KG1 (cell line): ENCODE data around the gene GTF3C6.
A peak's percentile ranks its signal among the peaks of the same experiment; 100 is the strongest.
"Not testable (repeated sequence)": the region's sequence is repeated elsewhere in the genome, so short reads cannot be mapped to it uniquely, and the experiment has no call there.

Experiments used
- DNase-seq: peaks from one replicate; lab custom pipeline; 2025; lab: John Stamatoyannopoulos, UW

GTF3C6 gene

GRCh38 chr6:110958329-110959192, at the start of gene GTF3C6:
Gene GTF3C6, plus strand, starts transcription at chr6:110958706. Its CDS starts 64 bp downstream, at chr6:110958770.
- peak; percentile 91 for DNase-seq

GRCh38 chr6:110930781-110931180, 27.7 kb upstream of the GTF3C6 start:
- no peak for DNase-seq

GRCh38 chr6:110933912-110934311, 24.6 kb upstream of the GTF3C6 start:
- no peak for DNase-seq

- DNase-seq: no peak
Observed at GRCh38 chr6:110934381-110934898, 24.1 kb upstream of the GTF3C6 start.

GRCh38 chr6:110935171-110935570, 23.3 kb upstream of the GTF3C6 start:
- no peak for DNase-seq

- DNase-seq: no peak
Observed at GRCh38 chr6:110938171-110938570, 20.3 kb upstream of the GTF3C6 start.

GRCh38 chr6:110939429-110940200, 18.9 kb upstream of the GTF3C6 start:
- peak; percentile 41 for DNase-seq

- DNase-seq: peak; percentile 43
Observed at GRCh38 chr6:110944681-110945151, 13.8 kb upstream of the GTF3C6 start.

GRCh38 chr6:110946498-110946897, 12.0 kb upstream of the GTF3C6 start:
- DNase-seq: no peak

GRCh38 chr6:110949679-110950285, 8.7 kb upstream of the GTF3C6 start:
- DNase-seq: peak; percentile 44

- DNase-seq: no peak
Observed at GRCh38 chr6:110950440-110950839, 8.1 kb upstream of the GTF3C6 start.

- no peak for DNase-seq
Observed at GRCh38 chr6:110951008-110951407, 7.5 kb upstream of the GTF3C6 start.

- no peak for DNase-seq
Observed at GRCh38 chr6:110951986-110952794, 6.3 kb upstream of the GTF3C6 start.

- no peak for DNase-seq
Observed at GRCh38 chr6:110953633-110954303, 4.7 kb upstream of the GTF3C6 start.

- no peak for DNase-seq
Observed at GRCh38 chr6:110960014-110960390, 1.5 kb downstream of the GTF3C6 start.

GRCh38 chr6:110962636-110963035, 4.1 kb downstream of the GTF3C6 start:
- DNase-seq: not testable (repeated sequence)

GRCh38 chr6:110965629-110966229, 7.2 kb downstream of the GTF3C6 start:
- DNase-seq: no peak

GRCh38 chr6:110968661-110969060, 10.2 kb downstream of the GTF3C6 start:
- DNase-seq: not testable (repeated sequence)

GRCh38 chr6:110971468-110971867, 13.0 kb downstream of the GTF3C6 start:
- no peak for DNase-seq

GRCh38 chr6:110976575-110976974, 18.1 kb downstream of the GTF3C6 start:
- no peak for DNase-seq
